GM04503 (cell line): ENCODE measurements around the gene UBE2G2.

Experiments
- DNase-seq: peaks from one replicate; pipeline ENCODE4 v3.0.0-alpha.2; 2012; ENCODE audit warnings: low read depth

UBE2G2 gene

GRCh38 chr21:44801468-44802395, at the start of gene UBE2G2:
UBE2G2 (minus strand) TSS chr21:44801820; CDS start chr21:44801748, 72 bp downstream.
- no peak for DNase-seq

- DNase-seq, result no peak
These were observed 49.5 kb upstream of the UBE2G2 start for GRCh38 chr21:44850905-44851657.

GRCh38 chr21:44850208-44850800, 48.7 kb upstream of the UBE2G2 start:
- DNase-seq, result no peak

- no peak for DNase-seq
These were observed 48.1 kb upstream of the UBE2G2 start for GRCh38 chr21:44849616-44850130.

DNA sequence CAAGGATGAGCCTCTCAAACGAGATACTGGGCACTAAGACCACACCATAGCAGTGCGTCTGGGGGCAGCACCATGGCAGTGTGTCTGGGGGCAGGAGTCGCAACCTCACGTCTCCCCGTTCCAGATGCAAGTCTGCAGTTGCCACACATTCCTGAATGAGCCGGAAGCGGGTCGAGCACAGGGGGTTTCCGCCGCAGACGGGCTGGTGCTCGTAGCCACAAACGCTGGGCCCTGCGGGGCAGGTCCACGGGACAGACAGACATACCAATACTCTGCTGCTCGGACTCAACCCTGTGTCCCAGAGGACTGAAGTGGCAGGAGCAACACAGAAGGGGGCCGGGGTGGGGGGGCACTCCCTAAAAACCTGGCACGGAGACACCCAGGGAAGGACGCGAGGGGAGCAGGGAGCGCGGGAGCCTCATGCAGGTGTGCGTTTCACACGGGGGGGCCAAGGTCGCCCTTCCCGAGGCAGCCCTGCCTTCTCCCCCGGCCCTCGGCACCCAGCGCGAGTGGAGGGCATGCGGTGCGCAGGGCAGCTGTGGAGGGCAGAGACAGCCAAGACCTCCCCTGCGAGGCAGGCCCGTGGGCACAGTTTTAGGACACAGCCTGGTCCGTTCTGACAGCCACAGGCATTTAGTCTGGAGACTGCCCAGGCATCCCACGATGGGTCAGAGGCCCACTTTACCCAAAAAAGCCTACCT, 47.4 kb upstream of the UBE2G2 start:
- DNase-seq, result no peak

- DNase-seq, result no peak
These were observed 45.8 kb upstream of the UBE2G2 start for GRCh38 chr21:44847261-44848056.

- DNase-seq, result no peak
These were observed 45.1 kb upstream of the UBE2G2 start for GRCh38 chr21:44846485-44847260.

DNA sequence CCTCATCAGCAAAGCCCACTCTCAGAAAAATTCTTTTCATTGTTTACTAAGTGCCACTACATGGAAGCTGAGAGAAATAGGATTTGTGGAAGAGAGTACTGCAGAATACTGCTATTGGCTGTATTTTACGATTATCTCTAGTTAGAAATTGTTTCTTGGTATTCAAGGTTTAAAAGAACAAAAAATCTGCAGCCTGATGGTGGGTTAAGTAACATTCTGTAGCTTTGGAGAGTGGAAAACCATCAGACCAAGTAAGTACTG, 44.5 kb upstream of the UBE2G2 start:
- no peak for DNase-seq

GRCh38 chr21:44845418-44846223, 44.0 kb upstream of the UBE2G2 start:
- no peak for DNase-seq

GRCh38 chr21:44844256-44844655, 42.6 kb upstream of the UBE2G2 start:
- no peak for DNase-seq

DNA sequence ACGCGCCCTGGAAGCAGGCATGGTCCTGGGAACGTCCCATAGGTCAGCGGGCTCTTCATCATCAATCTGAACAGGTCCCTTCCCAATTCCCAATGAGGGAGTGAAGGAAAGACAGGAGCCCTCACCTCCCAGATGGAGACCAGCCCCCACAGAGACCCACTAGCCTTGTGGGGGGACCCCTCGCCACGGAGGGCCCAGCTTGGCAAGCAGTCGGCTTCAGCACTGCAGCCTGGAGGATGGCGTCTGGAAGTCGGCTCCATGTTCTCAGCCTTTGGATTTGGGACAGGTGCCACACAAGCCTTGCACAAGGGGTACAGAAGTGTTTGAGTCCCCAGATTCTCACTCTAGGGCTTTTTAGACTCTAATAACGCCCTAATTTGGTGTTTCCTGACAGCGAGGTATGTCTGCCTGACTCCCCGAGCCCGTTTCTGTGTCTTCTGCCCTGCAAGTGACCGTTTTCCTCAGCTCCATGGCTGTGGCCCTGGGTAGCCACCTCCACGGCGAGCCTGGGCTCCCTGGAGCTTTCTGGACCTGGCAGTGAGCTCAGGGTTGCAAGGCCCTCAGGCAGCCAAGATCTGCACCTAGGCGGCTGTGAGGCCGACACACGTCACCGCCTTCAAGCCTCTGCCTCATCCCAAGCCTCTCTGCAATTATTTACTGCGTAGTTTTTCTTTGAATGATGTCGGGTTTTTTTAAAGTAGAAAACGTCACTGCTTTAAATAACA, 41.3 kb upstream of the UBE2G2 start:
- DNase-seq, result no peak

GRCh38 chr21:44842087-44842486, 40.5 kb upstream of the UBE2G2 start:
- no peak for DNase-seq

DNA sequence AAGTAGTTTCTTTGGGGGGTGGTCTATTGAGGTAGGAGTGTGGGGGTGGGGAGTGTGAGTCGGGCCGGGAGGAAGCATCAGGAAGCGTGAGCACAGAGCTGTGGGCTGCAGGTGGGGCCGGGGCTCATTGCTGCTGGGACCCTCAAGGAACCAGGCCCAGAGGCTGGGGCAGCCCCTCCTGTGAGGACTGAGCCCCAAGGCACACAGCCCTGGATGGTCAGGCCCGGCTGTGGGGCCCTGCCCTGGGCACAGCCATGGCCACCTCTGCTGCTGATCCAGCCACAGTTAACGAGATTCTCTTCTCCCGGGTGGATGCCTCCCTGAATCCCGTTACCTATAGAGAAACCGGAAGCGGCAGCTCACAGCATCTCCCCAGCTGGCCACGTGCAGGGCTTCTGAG, 39.2 kb upstream of the UBE2G2 start:
- DNase-seq, result no peak

DNA sequence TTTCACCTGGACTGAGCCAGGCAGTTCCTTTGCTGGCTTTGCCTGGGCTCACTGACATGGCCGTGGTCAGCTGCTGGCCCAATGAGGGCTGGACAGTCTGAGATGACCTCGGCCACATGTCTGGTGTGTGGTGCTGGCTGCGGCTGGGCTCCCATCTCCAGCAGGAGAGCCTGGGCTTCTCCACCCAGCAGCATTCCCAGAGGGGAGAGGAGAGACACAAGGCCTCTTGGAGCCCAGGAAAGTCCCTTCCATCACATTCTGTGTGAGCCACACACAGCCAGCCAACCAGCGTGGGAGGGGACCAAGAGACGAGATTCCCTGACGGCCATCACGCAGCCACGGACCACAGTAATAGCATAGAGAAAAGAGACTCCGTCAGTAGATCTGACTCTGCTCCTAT, 37.3 kb upstream of the UBE2G2 start:
- no peak for DNase-seq

DNA sequence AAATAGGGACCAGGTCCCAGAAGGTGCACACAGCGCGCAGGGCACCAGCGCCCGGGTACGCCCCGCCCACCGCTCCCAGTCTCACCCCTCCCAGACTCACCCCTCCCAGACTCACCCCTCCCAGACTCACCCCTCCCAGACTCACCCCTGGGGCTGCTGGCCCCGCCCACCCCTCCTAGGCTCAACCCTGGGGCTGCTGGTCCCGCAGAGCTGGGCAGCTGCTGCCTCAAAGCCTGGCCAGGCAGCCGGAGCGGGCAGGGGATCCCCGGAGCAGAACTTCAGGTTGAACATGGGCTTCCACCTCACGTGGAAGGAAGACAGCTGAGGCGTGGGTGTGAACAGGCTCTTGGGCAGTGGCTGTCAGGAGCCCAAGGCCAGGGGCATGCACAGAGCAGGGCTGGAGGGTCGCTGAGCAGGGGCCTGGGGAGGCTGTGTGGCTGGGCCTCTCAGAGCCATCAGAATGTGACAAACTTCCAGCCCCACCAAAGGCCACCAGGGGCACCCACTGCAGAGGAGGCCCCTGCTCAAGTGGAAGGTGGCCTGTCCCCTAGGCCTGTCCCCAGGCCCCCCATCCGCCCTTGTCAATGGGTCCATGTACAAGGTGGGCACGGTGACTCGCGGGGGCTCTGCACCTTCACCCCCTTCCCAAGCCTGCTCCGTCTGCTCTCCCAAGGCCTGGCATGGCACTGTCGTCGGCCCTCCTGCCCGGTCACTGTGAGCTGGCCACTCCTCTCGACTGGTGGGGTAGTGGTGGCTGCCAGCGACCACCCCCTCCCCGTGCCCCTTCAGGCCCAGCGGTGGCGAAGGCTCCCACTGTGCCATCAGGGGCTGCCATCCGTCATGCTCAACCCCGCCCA, 36.6 kb upstream of the UBE2G2 start:
- no peak for DNase-seq

DNA sequence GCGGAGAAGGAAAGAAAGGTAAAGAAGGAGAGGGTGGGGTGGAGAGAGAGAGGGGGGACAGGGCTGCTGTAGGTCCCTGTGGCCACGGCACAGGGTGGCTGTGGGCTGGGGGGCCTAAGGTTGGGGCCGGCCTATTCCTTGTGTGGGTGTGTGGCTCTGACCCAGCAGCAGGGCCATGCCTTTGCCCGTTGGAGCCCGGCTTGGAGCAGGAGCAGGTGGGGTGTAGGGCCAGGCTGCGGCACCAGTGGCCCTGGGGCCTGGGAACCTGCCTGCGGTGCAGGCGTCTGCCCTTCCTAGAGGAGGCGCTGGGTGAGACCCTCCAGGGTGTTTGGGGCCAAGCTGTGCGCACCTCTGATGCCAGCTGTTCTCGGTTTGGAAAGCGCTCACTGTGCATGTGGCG, 35.9 kb upstream of the UBE2G2 start:
- DNase-seq, result no peak

- DNase-seq, result no peak
These were observed 35.2 kb upstream of the UBE2G2 start for GRCh38 chr21:44836666-44837471.
